Large intestine (tissue), 3 donors: ENCODE data around the gene ZMYND10. TPM values are rescaled to one million over a fixed set of nuclear protein-coding genes. Genes with fewer than 3 reads are reported as not detected.

Source experiments
- DNase-seq, 2 donors: peaks; one replicate each; pipeline versions ENCODE4 v3.0.0 to v3.0.0-alpha.2; 2013
- H3K27ac ChIP-seq: one replicate; pipeline ENCODE4 v1.5.1; 2013; ENCODE audit warnings: low read length
- H3K27me3 ChIP-seq: 2 replicates; pipeline ENCODE4 v1.6.1; 2013; ENCODE audit warnings: low read length; ENCODE audit not compliant: control insufficient read depth, insufficient read depth
- H3K36me3 ChIP-seq: 2 replicates; pipeline ENCODE4 v1.6.1; 2013; ENCODE audit warnings: low read length; ENCODE audit not compliant: control insufficient read depth, insufficient read depth
- H3K4me1 ChIP-seq: one replicate; pipeline ENCODE4 v1.6.1; 2013; ENCODE audit warnings: low read length; ENCODE audit not compliant: control insufficient read depth, insufficient read depth
- H3K4me3 ChIP-seq: one replicate; pipeline ENCODE4 v1.5.1; 2013; ENCODE audit warnings: low read length
- H3K9me3 ChIP-seq: one replicate; pipeline ENCODE4 v1.6.1; 2013; ENCODE audit warnings: mild to moderate bottlenecking, low read depth, low read length, moderate library complexity; ENCODE audit not compliant: control insufficient read depth
- WGBS: methylation state at CpG from one replicate; pipeline ENCODE4 v1.1.5; 2013; ENCODE audit warnings: low lambda C conversion rate; ENCODE audit not compliant: insufficient coverage; 5-methylcytosine and 5-hydroxymethylcytosine counted together
- polyA plus RNA-seq: library from polyadenylated mRNA; unstranded; fragments of 120-200 nt; gene quantifications from one replicate; pipeline ENCODE4 v1.2.1, GENCODE V29; 2013

Gene ZMYND10
- polyA plus RNA-seq, 1 donor = 0.99 TPM

DNA sequence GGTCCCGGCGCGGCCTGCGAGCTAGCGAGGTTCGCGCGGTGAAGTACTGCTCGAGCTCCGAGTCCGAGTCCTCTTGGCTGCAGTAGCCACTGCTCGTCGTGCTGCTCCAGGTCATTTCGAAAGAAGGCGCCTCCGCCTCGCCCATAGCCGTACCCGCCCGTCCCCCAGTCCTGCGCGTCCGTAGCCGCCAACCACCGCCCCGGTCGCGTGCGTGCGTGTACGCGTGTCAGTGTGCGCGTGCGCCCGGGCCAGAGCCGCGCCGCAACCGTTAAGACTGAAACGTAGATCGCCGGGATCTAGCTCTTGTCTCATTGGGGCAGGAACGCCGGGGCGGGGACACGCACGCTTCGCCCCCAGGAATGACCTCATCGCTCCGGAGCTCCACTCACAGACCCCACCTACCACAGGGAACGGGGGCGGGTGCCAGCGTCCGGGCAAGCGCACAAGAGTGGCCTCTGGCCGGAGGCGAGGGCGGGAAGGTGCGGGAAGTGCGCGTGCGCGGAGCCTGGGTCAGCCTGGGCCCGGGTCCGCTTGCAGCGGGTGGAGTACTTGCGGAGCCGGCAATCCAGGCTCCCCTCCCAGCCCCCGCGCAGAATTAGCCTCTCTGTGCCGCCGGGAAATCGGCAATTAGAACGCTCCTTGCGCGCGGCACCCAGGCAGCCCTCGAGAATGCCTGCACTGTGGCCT is 8.2 kb downstream of the ZMYND10 start:
- Histone ChIP-seq H3K27ac (peak overlapping the region; percentile 93), H3K4me1 (peaks cover 30% of the 10 kb centered on the region), H3K36me3 (no peaks in the 10 kb centered on the region), H3K27me3 (peaks cover 20% of the 10 kb centered on the region), H3K9me3 (peaks cover 6% of the 10 kb centered on the region), H3K4me3 (peak overlapping the region; percentile 68)
- peak; percentile 99 to 100 for DNase-seq
- WGBS = no CpG with 5 or more reads among the region's 79 CpGs

DNA sequence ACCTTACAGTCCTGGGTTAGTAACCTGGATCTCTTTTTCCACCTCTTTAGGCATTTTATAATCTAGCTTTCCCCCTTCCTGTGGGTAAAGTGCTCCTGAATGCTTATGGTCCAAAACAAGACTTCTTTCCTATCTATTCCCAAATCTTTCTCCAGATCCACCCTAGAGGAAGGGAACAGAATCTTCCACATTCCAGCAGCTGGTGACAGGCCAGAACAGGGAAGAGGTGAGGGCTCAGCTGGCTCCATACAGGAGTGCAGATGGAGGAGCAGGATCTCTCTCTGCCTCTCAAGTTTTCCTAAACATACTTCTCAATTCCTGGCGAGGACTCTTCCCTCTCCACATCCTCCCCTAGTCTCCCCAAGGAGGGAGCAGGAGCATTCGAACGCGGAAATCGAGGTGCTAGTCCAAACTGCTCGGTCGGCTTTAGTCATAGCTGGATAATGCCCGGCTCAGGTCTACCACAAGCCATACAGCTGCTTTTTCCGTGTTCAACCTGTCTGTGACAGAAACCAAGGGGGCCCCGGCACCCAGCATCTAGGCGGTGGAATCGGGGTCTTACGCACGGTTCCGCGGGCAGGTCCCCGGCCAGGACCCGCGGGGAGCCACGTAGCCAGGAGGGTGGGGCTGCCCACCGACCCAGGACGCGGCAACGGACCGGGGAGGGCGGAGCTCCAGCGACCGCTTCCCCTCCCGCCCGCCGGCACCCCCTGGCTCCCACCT is 8.9 kb downstream of the ZMYND10 start:
- Histone ChIP-seq H3K36me3 (peaks cover 7% of the 10 kb centered on the region), H3K9me3 (peaks cover 6% of the 10 kb centered on the region), H3K4me3 (peak overlapping the region; percentile 68), H3K4me1 (peaks cover 30% of the 10 kb centered on the region), H3K27me3 (peaks cover 18% of the 10 kb centered on the region), H3K27ac (peak overlapping the region; percentile 93)
- DNase-seq = no peak
- WGBS = no CpG with 5 or more reads among the region's 31 CpGs

DNA sequence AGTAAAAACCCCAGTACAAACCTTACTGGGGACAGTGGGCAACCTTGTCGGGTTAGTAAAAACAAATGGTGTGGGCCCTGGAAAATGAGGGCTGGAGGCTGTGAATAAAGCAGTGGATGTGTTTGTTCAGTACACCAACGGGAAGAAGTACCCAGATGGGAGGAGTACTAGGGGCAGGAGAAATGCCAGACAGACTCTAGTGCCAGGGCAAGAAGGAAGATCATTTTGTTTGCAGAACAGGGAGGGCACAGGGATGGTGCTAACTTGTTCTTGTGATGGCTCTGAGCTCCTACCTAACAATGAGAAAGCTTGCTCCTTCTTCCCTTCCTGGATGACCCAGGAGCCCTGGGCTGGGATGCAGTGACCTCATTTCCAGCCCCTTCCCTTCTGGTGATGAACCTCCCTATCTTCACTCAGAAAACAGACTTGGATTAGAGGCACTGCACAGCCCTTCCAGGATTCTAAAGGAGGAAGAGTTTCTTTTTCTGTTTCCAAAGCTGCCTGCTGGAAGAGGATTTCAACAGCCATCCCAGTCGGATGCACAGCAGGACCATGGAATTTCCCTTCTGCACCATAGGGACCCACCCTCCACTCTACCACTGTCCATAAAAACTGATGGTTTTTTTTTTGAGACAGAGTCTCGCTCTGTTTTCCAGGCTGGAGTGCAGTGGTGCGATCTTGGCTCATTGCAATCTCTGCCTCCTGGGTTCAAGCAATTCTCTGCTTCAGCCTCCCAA is 11.0 kb downstream of the ZMYND10 start:
- Histone ChIP-seq H3K9me3 (peaks cover 3% of the 10 kb centered on the region), H3K27ac (peak overlapping the region; percentile 14), H3K36me3 (peaks cover 28% of the 10 kb centered on the region), H3K27me3 (no peaks in the 10 kb centered on the region), H3K4me1 (peaks cover 27% of the 10 kb centered on the region), H3K4me3 (no peak overlapping the region)
- 33% methylated on average over 1 of the region's 5 CpGs for whole genome bisulfite sequencing
- DNase-seq = no peak

DNA sequence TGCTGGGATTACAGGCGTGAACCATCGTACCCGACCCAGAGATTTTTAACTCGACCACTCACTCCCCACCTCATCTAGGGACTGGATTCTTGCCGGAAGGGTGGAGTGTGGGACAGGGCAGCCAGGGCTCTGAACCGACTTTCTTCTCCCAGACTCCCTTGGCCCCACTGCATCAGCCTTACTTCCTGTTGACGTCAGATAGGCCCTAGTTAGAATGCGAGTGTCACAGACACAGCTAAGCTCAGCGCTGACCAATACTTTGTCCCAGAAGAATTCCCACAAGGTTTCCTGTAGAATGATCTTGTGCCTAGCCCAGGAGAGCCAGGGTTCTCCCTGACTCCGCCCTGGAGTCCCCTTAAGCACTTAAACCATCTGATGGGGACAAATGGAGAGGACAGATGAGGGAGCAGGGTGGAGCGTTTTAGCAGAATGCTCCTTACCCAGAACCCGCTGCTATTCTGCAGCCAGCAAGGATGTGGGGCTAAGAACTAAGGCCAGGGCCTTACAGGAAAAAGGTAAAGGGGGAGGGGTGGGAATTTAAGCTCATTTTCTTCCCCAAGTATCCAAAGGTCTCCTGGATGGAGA is 11.7 kb downstream of the ZMYND10 start:
- 93% methylated on average over 3 of the region's 12 CpGs for WGBS
- H3K4me3 ChIP-seq = no peak overlapping the region
- peaks cover 27% of the 10 kb centered on the region for H3K4me1 ChIP-seq
- H3K27ac ChIP-seq = peak overlapping the region; percentile 14
- peaks cover 3% of the 10 kb centered on the region for H3K9me3 ChIP-seq
- peaks cover 32% of the 10 kb centered on the region for H3K36me3 ChIP-seq
- no peak for DNase-seq
- no peaks in the 10 kb centered on the region for H3K27me3 ChIP-seq

DNA sequence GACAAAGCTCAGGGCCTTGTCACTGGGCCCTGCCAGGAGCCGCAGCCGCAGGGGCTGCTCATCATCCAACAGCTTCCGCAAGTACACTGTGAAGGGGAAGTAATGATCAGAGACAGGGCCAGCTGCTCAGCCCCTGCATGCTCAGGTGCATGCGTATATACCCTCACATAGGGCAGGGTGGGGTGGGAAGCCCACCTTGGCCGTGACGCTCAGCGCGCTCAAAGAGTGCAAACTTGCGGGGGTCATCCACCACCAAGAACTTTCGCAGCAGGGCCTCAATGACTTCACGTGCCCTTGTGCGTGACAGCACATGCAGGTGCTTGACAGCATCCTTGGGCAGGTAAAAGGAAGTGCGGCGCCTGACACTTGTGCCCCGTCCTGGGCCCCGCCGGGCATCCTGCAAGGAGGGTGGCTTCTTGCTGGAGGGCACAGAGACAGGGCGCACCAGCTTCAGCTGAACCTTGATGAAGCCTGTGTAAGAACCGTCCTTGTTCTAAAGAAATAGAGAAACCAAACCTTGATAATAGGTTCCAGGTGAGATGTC is 14.1 kb downstream of the ZMYND10 start:
- Histone ChIP-seq H3K27ac (no peak overlapping the region), H3K4me3 (no peak overlapping the region), H3K4me1 (peaks cover 32% of the 10 kb centered on the region), H3K36me3 (peaks cover 32% of the 10 kb centered on the region), H3K9me3 (no peaks in the 10 kb centered on the region), H3K27me3 (no peaks in the 10 kb centered on the region)
- DNase-seq = no peak
- no CpG with 5 or more reads among the region's 19 CpGs for WGBS

DNA sequence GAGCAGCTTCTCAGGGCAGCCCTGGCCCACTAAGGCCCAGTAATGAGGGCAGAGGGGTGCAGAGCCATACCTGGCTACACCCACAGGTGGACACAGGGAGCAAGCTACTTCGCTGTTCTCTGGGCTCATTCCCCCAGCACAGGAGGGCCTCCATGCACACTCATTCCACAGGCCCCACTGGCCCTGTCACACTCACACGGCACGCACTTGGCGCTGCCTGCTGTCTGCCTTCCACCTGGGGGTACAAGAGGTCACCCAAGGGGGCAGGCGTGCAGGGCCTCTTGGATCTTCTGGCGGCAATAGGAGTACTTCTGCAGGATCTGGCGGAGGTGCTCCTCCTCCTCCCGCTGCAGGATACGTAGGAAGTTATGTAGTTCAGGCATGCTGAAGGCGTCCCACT is 15.2 kb downstream of the ZMYND10 start:
- Histone ChIP-seq H3K9me3 (no peaks in the 10 kb centered on the region), H3K36me3 (peaks cover 42% of the 10 kb centered on the region), H3K27me3 (no peaks in the 10 kb centered on the region), H3K27ac (no peak overlapping the region), H3K4me3 (no peak overlapping the region), H3K4me1 (peaks cover 21% of the 10 kb centered on the region)
- WGBS = no CpG with 5 or more reads among the region's 10 CpGs
- DNase-seq = no peak

DNA sequence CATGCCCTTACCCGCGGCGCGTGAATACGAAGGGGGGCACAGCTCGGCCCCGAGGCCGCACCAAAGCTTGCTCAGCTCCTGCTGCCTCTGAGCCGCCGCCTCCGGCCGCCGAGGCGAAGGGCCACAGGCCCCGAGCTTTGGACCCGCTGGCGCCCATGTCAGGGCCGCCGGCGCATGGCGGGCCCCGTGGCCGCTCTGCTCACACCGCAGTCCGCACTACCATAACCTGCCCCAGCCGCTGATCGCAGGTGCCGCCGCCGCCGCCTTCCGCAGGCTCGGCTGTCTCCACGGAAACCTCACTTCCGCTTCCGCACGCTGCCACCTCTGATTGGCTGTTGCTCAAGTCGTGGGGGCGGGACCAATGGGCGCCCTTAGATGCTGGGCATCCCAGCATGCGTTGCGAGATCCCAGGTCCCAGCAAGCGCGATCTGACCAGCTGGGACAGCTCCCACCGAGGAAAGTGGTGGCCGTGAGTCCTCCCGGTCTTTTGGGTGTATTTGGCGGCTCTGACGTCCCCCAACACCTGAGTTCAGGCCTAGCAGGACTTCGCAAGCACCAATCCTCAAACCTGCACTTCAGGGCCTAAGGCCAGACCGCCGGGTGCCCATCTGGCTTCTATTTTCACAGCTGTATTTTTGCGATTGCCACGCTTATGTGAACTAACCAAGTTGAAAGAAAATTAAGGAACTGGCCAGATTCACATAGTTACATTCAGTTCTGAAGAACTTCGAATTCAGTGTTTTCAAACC is 17.4 kb downstream of the ZMYND10 start, which contains the start of gene TUSC2:
Gene TUSC2 (minus strand): TSS at position 281 of the 749 bp plus-strand sequence. CDS start 124 bp downstream, at position 157.
- Histone ChIP-seq H3K27ac (peak within 1 kb of the TSS; percentile 83), H3K4me3 (peak within 1 kb of the TSS; percentile 89), H3K9me3 (no peaks in the 10 kb centered on the region), H3K4me1 (peaks cover 30% of the 10 kb centered on the region), H3K36me3 (peaks cover 47% of the 10 kb centered on the region), H3K27me3 (no peaks in the 10 kb centered on the region)
- 50% methylated on average over 2 of the region's 55 CpGs for WGBS
- peak; percentile 97 for DNase-seq

DNA sequence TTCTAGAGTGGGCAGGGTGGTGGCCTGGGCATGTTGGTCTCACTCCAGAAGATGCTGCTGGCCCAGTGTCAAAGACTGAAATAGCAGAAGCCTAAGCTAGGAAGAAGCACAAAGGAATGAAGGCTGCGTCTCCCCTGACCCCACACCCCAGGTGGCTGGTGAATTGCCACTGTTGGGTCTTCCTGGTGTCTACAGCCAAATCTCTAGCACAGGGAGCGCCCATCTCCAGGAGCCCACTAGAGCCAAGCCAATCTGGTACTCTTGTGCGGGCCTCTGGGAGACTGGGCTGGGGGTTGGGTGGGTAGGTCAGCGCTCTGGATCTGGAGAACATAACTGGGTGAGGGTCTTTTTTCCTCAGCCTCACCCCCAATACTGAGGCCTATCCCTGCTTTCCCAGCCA is 18.4 kb downstream of the ZMYND10 start:
- H3K9me3 ChIP-seq = no peaks in the 10 kb centered on the region
- peaks cover 40% of the 10 kb centered on the region for H3K4me1 ChIP-seq
- WGBS = no CpG with 5 or more reads among the region's 4 CpGs
- H3K27me3 ChIP-seq = no peaks in the 10 kb centered on the region
- no peak for DNase-seq
- H3K4me3 ChIP-seq = peak overlapping the region; percentile 89
- no peak overlapping the region for H3K27ac ChIP-seq
- H3K36me3 ChIP-seq = peaks cover 45% of the 10 kb centered on the region

DNA sequence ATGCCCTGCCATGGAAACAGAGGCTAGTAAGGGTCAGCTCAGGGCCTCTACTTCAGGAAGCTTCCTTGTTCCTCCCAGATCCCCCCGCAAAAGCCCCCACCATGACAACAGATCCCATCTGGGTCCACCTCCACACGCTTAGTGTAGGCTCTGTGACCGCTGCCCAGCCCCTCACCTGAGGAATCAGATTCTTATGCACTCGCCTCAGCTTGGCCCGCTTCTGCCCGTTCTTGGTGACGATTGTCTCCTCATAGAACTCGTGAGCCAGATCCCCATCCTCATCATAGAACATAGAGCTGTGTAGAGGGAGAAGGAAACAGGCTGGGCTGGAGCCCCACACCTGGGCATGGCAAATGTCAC is 19.4 kb downstream of the ZMYND10 start:
- Histone ChIP-seq H3K36me3 (peaks cover 35% of the 10 kb centered on the region), H3K27ac (no peak overlapping the region), H3K4me1 (peaks cover 43% of the 10 kb centered on the region), H3K27me3 (no peaks in the 10 kb centered on the region), H3K4me3 (no peak overlapping the region), H3K9me3 (no peaks in the 10 kb centered on the region)
- no peak for DNase-seq
- WGBS = no CpG with 5 or more reads among the region's 8 CpGs
